Erythroblast (primary cell): ENCODE results near the gene SPEG.

Experiments used
- DNase-seq, 2 experiments: peaks; one replicate each; lab custom pipeline; 2025; lab: John Stamatoyannopoulos, UW
- GATA1 ChIP-seq: IDR thresholded peaks from 2 replicates; pipeline ENCODE4 v1.6.1; 2011; ENCODE audit warnings: low read depth, mild to moderate bottlenecking, control low read depth, low read length, moderate library complexity
- POLR2A ChIP-seq: IDR thresholded peaks from 2 replicates; pipeline ENCODE4 v1.6.1; 2011; ENCODE audit warnings: mild to moderate bottlenecking, low read length

SPEG gene

GRCh38 chr2:219496825-219497494 lies 62.3 kb downstream of the SPEG start:
- TF ChIP-seq GATA1 (no peak), POLR2A (no peak)
- DNase-seq, result peak; percentile 48 to 49

- peak; percentile 75 to 78 for DNase-seq
- TF ChIP-seq POLR2A, result no peak
- no peak for TF ChIP-seq GATA1
Measured at GRCh38 chr2:219497495-219498279, 63.0 kb downstream of the SPEG start.

DNA sequence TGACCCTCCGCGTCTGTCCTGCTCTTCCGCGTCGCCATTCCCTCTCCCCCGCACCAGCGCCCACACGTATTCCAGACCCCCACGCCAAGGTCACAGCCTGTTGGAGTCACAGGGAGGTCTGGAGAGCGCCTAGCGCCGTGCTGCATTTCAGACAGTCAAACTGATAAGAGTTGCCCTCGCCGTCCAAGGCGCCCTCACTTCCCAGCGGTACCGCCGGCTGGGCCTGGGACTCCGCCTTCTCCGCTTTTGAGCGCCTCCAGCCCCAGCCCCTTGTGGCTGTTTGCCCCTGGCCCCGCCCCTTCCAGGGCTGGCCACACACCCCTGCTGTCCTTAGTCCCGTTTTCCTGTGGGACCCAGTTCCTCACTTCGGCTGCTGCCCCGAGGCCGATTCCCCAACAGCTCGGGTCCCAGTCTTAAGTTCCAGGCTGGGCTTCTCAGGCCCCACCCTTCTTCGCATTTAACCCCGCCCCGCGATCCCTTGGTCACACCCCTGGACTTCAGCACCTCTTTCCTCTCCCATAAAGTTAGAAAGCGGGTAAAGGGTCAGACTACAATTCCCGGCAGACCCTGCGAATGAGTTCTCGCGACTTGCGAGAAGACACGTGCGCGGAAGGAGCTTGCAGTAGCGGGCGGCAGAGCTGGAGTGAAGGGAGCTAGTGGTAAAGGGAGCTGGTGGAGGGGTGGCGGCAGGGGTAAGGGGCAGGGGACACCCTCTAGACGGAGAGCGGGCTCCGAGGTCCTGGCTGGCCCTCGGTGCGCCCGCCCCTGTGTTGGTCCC lies 63.8 kb downstream of the SPEG start, which contains the start of gene GMPPA:
GMPPA (plus strand) TSS at position 612 of the 778 bp plus-strand sequence. CDS start 1,085 bp downstream, outside the sequence.
- peak; percentile 97 for DNase-seq
- peak; percentile 66 for TF ChIP-seq POLR2A
- TF ChIP-seq GATA1, result no peak

DNA sequence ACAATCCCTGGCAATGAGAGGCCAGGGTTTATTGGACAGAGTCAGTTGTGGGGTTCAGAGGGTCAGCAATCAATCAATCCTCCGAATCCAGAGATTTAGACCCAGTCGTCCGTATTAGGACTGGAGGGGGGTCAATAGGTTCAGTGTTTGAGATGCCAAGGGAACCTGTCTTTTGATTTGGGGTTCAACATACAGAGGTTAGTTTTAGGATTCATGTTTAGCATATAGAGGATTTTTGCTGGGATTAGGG lies 64.3 kb downstream of the SPEG start:
- no peak for TF ChIP-seq GATA1
- TF ChIP-seq POLR2A, result peak; percentile 12
- no peak for DNase-seq

- DNase-seq, result no peak
Measured at GRCh38 chr2:219499555-219499954, 64.9 kb downstream of the SPEG start.

GRCh38 chr2:219500135-219500534 lies 65.5 kb downstream of the SPEG start:
- DNase-seq, result peak in 1 of 2 experiments; percentile 18
- no peak for TF ChIP-seq GATA1
- no peak for TF ChIP-seq POLR2A

More at GRCh38 chr2:219499555-219499954, 64.9 kb downstream of the SPEG start:
- TF ChIP-seq POLR2A (no peak), GATA1 (no peak)

DNA sequence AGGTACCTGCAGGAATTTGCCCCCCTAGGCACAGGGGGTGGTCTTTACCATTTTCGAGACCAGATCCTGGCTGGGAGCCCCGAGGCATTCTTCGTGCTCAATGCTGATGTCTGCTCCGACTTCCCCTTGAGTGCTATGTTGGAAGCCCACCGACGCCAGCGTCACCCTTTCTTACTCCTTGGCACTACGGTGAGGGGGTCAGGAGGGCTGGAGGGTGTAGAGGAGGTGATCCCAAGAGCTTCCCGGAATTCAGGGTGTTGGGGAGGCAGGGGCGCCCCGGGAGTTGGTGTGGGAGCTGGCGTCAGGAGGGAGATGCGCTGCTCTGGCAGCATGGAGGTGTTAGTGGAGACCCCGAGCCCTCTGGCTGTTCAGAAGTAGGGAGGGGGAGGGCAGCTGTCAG lies 67.2 kb downstream of the SPEG start:
- TF ChIP-seq POLR2A (no peak), GATA1 (no peak)
- no peak for DNase-seq

DNA sequence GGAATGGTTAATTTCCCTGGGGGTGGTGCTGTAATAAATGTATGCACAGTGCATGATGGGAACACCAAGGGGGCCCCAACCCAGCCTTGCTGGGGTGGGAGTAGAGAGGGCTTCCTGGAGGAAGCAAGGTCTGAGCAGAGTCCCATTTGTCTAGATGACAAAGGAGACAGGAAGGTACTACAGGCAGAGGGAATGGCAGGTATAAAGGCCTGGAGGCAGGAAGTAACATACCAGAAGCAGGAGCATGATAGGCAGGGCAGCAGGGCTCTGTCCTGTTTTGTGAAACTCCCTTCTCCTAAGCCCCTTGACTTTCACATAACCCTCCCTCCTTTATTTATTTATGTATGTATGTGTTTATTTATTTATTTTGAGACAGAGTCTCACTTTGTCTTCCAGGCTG lies 68.0 kb downstream of the SPEG start:
- TF ChIP-seq POLR2A, result no peak
- no peak for TF ChIP-seq GATA1
- no peak for DNase-seq

DNA sequence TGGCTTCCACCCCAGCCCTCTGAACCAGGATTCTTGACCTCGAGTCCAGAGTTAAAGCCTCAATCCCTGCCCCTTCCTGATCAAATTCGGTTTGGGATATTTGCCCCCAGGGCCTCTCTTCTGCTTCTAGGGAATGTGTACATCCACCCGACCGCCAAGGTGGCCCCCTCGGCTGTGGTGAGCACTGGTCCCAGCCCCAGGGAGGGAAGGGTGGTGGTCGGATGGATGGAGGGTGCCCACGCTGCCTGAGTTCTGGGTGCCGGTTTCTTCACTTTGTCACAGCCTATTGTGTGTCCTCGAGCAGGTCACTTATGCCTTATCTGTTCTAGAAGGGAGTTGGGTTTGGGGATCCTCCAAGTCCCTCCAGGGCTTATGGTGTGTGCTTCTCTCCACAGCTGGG lies 70.9 kb downstream of the SPEG start:
- no peak for DNase-seq
- no peak for TF ChIP-seq POLR2A
- no peak for TF ChIP-seq GATA1

GRCh38 chr2:219506153-219506801 lies 71.6 kb downstream of the SPEG start:
- no peak for DNase-seq
- TF ChIP-seq POLR2A (no peak), GATA1 (no peak)

- no peak for DNase-seq
- TF ChIP-seq POLR2A (no peak), GATA1 (no peak)
Measured at GRCh38 chr2:219506802-219507526, 72.3 kb downstream of the SPEG start.

- peak; percentile 46 to 48 for DNase-seq
Measured at GRCh38 chr2:219507581-219508443, 73.2 kb downstream of the SPEG start.

More at GRCh38 chr2:219507581-219508443, 73.2 kb downstream of the SPEG start:
- TF ChIP-seq GATA1 (no peak), POLR2A (no peak)
